Nephron progenitor cell (in vitro differentiated cells): Measurements from ENCODE around the gene KCND2.

Experiments used
- DNase-seq: peaks from one replicate; pipeline ENCODE4 v3.0.0; 2021
- H3K27ac Mint-ChIP-seq: 2 replicates; pipeline ENCODE4 v1.8.0; 2021; ENCODE audit warnings: mild to moderate bottlenecking, moderate library complexity, mixed read lengths
- H3K27me3 Mint-ChIP-seq: 2 replicates; pipeline ENCODE4 v1.8.0; 2021; ENCODE audit warnings: mild to moderate bottlenecking, low read depth, mixed read lengths; ENCODE audit not compliant: poor library complexity
- H3K36me3 Mint-ChIP-seq: 2 replicates; pipeline ENCODE4 v1.8.0; 2021; ENCODE audit warnings: low read depth, mixed read lengths
- H3K4me1 Mint-ChIP-seq: 2 replicates; pipeline ENCODE4 v1.8.0; 2021; ENCODE audit warnings: mixed read lengths
- H3K4me3 Mint-ChIP-seq: 2 replicates; pipeline ENCODE4 v1.8.0; 2021; ENCODE audit warnings: mild to moderate bottlenecking, moderate library complexity, mixed read lengths
- H3K9me3 Mint-ChIP-seq: 2 replicates; pipeline ENCODE4 v1.8.0; 2021; ENCODE audit warnings: mild to moderate bottlenecking, moderate library complexity, mixed read lengths
- CTCF ChIP-seq: fragments of 200-600 bp; sonication (generic); IDR thresholded peaks from 2 replicates; pipeline ENCODE4 v1.5.0; 2021; ENCODE audit warnings: antibody characterized with exemption

The KCND2 gene

GRCh38 chr7:120526902-120527509, 254.0 kb downstream of the KCND2 start:
- DNase-seq: no peak
- H3K27ac Mint-ChIP-seq: no peak overlapping the region
- H3K4me3 Mint-ChIP-seq: no peak overlapping the region
- H3K36me3 Mint-ChIP-seq: no peaks in the 10 kb centered on the region
- H3K9me3 Mint-ChIP-seq: no peaks in the 10 kb centered on the region
- H3K27me3 Mint-ChIP-seq: no peaks in the 10 kb centered on the region
- TF ChIP-seq CTCF: no peak
- peaks cover 3% of the 10 kb centered on the region for H3K4me1 Mint-ChIP-seq

GRCh38 chr7:120529736-120530135, 256.8 kb downstream of the KCND2 start:
- Mint-ChIP-seq H3K4me1 (no peaks in the 10 kb centered on the region), H3K36me3 (no peaks in the 10 kb centered on the region), H3K27me3 (no peaks in the 10 kb centered on the region), H3K27ac (no peak overlapping the region), H3K9me3 (no peaks in the 10 kb centered on the region), H3K4me3 (no peak overlapping the region)
- DNase-seq: no peak
- TF ChIP-seq CTCF: no peak

- Mint-ChIP-seq H3K36me3 (no peaks in the 10 kb centered on the region), H3K9me3 (no peaks in the 10 kb centered on the region), H3K4me3 (no peak overlapping the region), H3K27me3 (no peaks in the 10 kb centered on the region), H3K4me1 (peaks cover 4% of the 10 kb centered on the region), H3K27ac (no peak overlapping the region)
- no peak for DNase-seq
- TF ChIP-seq CTCF: no peak
Measured at GRCh38 chr7:120538335-120538734, 265.4 kb downstream of the KCND2 start.

- DNase-seq: no peak
- no peaks in the 10 kb centered on the region for H3K27me3 Mint-ChIP-seq
- H3K4me1 Mint-ChIP-seq: peaks cover 5% of the 10 kb centered on the region
- H3K27ac Mint-ChIP-seq: no peak overlapping the region
- no peaks in the 10 kb centered on the region for H3K36me3 Mint-ChIP-seq
- H3K4me3 Mint-ChIP-seq: no peak overlapping the region
- no peaks in the 10 kb centered on the region for H3K9me3 Mint-ChIP-seq
- no peak for TF ChIP-seq CTCF
Measured at GRCh38 chr7:120539321-120539720, 266.3 kb downstream of the KCND2 start.

GRCh38 chr7:120547605-120548004, 274.6 kb downstream of the KCND2 start:
- H3K9me3 Mint-ChIP-seq: no peaks in the 10 kb centered on the region
- DNase-seq: no peak
- no peaks in the 10 kb centered on the region for H3K36me3 Mint-ChIP-seq
- H3K27ac Mint-ChIP-seq: no peak overlapping the region
- TF ChIP-seq CTCF: no peak
- no peak overlapping the region for H3K4me3 Mint-ChIP-seq
- no peaks in the 10 kb centered on the region for H3K27me3 Mint-ChIP-seq
- H3K4me1 Mint-ChIP-seq: peaks cover 43% of the 10 kb centered on the region

GRCh38 chr7:120550494-120551048, 277.6 kb downstream of the KCND2 start:
- H3K9me3 Mint-ChIP-seq: no peaks in the 10 kb centered on the region
- H3K27me3 Mint-ChIP-seq: no peaks in the 10 kb centered on the region
- no peak for DNase-seq
- H3K4me3 Mint-ChIP-seq: no peak overlapping the region
- peaks cover 39% of the 10 kb centered on the region for H3K4me1 Mint-ChIP-seq
- no peak overlapping the region for H3K27ac Mint-ChIP-seq
- no peaks in the 10 kb centered on the region for H3K36me3 Mint-ChIP-seq
- no peak for TF ChIP-seq CTCF
